Left forelimb (tissue), 1 donor: ENCODE measurements around the gene CHMP2B.

Experiments
- DNase-seq: peaks from one replicate; pipeline ENCODE4 v3.0.0-alpha.2; 2018; ENCODE audit warnings: low spot score

The CHMP2B gene, protein sequence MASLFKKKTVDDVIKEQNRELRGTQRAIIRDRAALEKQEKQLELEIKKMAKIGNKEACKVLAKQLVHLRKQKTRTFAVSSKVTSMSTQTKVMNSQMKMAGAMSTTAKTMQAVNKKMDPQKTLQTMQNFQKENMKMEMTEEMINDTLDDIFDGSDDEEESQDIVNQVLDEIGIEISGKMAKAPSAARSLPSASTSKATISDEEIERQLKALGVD

DNA sequence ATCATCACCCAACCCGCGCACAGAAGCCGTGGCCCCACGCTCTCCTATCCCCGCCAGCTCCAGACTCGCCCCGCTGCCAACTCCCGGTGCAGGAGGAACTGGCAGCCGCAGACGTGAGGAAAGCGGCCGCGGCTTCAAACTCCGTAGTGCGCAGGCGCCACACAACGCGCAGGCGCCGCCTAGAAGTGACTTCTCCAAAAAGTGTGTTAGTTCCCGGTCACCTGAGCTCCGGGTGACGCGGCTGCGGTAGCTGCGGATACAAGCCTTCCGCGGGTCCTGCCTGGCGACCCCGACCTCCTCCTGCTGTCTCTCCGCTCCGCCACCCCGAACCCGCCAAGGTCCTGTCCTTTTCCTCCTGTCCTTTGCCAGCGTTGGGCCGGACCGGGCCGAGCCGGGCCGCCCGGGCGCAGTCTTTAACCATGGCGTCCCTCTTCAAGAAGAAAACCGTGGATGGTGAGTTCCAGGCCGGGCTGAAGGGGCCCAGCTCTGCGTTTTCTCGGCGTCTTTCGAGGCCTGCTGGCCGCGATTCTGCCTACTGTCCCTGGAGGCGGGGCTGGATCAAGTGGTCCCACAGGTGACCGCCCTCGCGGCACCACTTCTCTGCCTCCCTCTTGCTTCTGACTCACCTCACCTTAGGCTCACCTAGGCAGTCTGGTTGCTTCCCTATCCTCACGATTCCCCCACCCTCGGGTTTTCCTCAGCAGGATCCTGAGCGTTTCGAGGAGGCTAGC, at the start of gene CHMP2B:
Gene CHMP2B (plus strand): TSS at position 206 of the 731 bp plus-strand sequence. CDS start 214 bp downstream, at position 420.
- DNase-seq, result peak; percentile 96

DNA sequence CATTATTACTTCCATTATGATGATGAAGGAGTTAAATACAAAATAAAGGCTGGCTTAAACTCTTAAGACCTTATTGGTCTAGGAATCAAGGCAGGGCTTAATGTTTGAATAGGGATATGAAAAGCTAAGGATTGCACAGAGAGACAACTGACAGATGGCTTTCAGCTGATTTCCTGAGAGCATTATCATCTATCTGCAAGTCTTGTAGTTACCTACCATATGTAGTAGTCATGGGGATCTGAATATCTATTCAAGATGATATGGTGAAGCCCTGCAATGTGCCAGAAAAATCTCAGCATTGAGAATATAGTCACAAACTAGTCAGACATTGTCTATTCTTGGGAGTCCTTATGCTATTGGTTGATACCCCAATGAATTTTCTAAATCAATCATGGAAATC, 47.5 kb upstream of the CHMP2B start:
- DNase-seq, result no peak

DNA sequence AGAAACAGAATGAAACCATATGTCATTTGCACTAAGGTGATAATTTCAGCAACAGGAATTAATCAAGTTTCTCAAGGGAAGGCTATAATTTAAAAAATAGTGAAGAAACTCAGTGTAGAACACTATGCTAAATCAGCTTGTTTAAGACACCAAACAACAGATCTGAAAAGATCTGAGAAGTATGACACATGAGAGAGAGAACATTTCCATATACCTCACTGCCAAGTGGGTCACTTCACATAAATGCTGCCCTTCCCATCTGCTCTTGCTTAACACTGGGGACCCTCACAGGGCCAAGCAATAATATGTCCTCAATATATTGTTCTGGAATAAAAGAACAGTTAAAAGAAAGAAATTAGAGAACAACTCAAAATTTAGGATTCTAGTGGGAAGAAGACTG, 45.6 kb upstream of the CHMP2B start:
- DNase-seq, result no peak

DNA sequence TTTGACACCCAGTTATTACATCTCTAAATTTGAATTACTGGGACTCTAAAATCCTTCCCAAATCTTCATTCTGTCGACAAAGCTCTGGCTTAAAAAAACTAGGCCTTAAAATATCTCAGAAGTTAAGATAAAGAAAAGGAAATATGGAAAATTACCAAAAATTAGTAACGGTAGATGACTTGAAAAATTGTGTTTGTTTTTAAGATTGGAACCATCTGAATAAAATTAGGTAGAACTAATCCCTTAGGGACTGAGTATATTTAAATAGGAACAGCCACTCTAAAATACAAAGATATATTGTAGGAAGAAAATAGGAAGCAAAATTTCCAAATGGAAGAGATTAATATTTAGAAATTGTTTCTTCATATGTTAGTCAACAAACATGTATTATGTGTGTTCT, 45.1 kb upstream of the CHMP2B start:
- DNase-seq, result no peak

DNA sequence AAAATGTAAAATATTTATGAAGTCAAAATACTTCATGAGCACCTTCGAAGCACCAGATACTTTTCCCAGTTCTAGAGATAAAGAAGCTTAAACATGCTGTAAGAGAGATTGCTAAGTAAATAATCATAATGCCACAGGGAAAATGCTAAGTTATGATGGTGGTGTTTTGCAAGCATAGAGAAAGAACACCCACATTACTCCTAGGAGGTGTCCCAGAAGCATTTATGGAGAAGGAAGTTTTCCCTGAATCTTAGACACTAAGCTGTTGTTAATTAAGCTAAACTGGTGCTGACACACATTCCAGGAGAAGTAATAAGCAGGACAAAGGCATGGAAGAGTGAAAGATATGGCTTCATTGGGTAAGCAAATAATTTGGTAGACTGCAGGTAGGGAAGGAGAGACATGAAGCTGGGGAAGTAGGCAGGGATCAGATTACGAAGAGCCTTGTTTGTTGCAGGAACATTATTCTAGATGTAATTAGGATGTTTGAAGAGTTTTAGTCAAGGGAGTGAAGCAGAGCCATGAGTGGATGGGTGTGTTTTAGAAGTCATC, 40.4 kb upstream of the CHMP2B start:
- DNase-seq, result no peak

DNA sequence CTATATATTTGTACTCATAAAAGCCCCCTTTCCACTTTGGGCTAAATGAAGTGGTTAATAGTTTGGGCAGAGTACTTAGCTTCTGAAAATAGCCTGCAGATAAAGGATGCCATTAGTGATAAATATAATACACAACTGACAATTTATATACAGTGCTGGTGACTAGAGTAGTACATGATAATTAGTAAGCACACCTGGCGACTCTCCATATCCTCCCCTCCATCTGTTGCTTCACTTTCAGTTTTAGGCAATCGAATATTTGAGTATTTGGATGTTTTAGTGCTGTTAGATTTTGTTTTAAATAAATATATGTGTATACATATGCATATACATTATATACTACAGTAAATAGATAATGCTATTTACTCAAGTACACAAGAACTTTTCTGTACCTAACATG, 35.9 kb upstream of the CHMP2B start:
- DNase-seq, result no peak

DNA sequence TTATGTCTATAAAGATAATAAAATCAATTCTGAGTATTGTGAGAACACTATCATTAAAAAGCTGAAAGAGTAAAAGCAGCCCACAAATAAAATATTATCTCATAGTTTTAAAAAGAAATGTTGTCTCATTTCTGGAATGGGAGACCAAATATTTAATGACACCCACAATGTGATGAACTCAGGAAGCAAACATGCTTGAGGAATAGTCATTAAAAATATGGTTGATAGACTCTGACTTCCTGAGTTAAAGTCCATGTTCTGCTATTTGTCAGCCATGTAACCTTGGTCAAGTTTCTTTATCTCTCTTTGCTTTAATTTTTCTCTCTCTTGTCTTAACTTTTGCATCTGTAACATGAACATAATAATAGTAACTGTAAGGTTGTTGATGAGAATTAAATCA, 35.5 kb upstream of the CHMP2B start:
- DNase-seq, result no peak

DNA sequence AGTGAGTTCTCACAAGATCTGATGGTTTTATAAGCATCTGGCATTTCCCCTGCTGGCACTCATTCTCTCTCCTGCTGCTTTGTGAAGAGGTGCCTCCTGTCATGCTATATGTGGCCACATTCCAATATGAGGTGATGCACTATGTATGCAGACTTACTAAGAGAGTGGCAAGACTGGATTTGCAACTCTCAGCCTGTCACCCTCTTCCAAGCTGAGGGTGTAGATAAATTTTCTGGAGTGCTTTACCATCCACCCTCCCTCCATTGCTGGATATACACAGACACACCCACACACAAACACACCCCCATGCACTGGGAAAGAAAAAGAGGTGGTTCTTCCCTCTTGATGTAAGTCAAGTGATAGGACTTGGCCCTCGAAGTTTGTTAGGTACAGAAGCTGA, 30.2 kb upstream of the CHMP2B start:
- no peak for DNase-seq

DNA sequence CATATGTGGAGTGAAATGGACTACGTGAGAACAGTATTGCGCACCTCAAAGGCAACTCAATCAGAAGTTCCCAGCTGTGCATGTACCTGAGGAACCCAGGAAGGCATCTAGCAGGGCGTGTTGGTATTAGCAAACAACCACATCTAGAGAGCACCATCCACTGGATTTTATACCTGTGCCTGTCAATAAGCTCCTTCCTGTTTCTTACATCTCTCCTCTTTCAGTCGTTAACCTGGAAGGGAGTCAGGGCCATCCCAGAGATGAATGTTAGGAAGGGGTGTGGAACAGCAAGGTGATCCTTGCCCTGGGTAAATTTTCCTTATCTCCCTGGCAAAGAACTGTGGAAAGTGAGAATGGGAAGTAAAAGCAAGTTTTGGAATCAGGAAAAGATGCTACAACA, 29.6 kb upstream of the CHMP2B start:
- no peak for DNase-seq

DNA sequence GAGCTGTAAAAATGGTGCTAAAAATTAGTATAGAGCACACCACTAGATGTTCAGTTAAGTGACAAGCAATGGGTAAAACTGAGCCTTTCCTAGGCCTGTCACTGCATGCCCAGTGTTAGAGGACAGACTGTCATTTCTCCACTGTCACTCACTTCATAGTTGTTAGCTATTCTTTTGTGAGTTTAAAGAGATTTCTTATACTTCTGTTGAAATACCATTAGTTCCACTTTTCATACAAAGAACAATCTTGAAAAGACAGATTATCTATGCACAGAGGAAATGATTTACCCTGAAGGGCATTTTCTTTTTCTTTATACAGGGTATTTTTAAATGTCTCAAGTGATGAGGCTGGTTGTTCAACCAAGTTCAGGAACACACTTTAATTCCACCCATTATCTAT, 28.3 kb upstream of the CHMP2B start:
- DNase-seq, result no peak

DNA sequence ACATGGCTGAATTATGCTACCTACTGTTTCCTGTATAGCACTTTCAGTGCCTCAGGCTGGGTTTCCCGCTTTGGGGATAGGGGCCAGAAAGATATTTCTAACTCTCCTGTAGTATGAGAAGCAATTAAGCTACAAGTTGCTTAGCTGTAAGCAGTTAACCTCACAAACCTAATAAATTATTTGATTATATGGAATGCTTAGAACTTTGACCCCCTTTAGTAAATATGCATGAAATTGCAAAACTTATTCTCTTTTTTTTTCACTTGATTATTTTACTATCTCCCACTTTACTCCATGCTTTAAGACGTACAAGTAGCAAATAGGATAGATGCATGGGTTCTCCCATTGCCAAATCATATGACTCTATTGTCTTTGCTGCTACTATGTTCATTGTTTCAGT, 27.5 kb upstream of the CHMP2B start:
- DNase-seq, result no peak

DNA sequence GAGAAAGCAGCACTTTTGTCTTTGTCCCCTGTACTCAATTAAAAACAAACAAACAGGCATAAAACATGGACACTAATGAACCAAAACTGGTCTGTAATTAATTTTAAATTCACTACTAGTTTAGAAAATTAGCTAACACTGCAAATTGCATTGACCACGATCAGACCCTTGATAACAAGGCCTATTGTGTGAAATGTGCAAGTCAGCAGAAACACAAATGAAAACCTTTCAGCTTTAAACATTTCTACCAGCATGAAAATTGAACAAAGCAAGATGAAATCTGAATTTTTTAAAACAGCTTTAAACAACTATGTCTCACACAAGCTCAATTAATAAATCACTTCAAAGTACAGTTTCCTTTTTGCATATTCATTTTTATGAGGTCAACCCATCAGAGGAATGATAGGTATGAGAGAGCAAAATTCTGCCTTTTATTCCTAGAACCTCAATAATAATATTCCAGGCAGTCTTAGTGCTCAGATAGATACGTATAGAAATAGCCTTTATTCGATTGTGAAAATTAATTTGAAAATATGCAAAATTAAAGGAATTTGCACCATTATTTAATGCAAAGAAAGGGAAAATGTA, 27.0 kb upstream of the CHMP2B start:
- DNase-seq, result no peak

DNA sequence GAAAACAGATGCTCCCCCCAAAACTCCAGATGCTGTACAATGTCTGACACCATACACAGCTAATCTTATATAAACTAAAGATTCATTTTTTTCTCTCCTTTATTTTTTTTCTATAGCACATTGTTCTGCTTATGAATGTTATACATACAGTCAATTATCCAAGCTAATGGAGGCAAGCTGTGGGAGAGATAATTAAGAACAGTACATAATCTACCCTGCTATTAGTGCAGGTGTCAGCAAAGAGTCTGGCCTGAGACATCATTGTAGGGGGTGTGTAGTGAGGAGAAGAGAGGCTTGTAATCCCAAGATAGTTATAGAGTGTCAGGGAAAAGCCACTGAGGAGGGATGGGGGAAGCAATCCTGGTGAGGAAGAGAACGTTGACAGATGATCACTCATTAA, 25.4 kb upstream of the CHMP2B start:
- no peak for DNase-seq

DNA sequence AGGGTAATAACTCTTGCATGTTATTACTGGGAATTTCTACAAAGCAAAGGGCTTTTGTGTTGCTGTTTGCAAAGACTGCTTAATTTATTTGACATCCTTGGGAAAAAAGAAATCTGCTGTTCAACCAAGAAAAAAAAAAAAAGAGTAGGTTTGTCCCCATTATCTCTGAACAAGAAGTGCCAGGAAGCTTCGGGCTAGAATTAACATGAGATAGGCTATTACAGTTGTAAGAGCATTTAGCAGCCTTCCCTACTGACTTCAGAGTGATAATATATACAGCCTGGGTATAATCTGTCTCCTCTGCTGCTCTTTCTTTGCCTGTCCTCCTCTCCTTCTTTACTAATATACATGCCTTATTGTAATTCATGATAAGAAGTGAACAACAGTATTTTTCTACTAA, 23.3 kb upstream of the CHMP2B start:
- DNase-seq, result no peak

DNA sequence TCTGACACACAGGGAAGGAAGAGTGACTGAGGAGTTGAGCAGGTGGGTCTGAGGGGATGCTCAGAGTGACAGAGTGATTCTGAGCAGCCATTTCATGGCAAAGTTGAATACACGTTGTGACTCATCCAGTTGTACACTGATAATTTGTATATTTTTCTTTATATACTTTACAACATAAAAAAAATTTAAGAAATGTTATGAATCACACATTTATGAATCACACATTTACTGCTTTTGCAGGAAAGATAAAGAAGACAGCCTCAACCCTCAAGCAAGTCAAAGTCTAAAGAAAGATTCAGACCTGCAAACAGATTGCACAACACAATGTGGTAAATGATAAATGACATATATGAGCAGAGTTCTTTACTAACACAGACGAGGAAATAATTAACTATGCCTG, 21.0 kb upstream of the CHMP2B start:
- DNase-seq, result no peak

DNA sequence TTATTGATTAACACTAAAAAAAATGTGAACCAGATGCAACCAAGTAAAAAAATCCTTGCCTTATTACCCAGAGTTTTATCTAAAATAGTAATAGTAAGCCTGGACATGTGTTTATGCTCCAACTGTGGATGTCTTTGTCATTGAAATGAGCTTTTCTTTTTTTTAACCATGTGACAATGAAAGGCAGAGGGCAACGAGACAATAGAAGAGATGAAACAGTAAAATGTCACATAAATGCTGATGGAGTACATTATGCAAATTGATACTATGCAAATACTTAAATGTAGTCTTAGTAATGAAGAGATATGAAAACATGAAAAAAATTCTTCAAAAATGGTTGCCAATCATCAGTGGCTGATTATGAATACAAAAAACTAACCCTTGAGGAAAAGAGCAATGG, 20.5 kb upstream of the CHMP2B start:
- DNase-seq, result no peak

DNA sequence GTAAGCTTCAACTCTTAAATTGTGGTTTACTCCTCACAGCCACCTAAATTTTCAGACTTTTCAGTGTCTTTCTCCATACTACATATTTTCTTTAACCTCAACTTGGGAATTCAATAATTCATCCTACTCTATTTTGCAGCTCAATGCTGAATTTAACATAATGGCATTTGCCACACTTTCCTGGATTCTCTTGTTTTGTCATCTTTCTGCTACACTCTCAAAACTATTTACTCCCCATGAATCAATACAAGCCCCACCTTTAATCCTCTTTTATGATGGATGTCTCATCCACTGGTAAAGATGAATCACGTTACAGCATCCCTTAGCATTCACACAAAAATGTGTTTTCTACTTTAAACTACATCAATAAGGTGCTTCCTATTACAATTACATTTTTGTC, 19.6 kb upstream of the CHMP2B start:
- no peak for DNase-seq

DNA sequence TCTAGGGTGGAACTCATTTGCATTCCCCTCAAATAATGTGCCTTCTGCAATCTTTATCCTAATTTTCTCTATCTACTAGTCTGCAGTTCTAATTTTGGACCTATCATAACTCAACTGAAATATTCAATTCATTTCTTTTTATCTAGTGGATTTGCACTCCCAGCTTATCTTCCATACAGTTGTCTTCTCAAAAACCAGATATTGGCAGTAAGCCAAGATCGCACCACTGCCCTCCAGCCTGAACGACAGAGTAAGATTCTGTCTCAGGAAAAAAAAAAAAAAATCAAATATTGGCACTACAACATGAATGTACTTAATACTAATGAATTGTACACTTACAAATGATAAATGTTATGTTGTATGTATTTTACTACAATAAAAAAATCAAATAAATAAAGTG, 18.0 kb upstream of the CHMP2B start:
- DNase-seq, result no peak

DNA sequence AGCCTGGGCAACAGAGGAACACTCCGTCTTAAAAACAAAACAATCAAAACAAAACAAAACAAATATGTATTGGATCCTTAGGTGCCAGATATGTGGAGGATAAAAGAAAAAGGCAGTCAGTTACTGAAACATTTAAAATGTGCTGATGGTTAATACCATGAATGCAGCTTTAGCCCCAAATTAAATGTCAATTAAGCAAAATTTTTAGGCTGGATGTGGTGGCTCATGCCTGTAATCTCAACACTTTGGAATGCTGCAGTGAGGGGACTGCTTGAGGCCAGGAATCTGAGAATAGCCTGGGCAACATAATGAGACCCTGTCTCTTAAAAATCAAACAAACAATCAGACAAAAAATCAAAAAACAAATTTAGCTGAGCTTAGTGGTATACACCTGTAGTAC, 8.5 kb upstream of the CHMP2B start:
- DNase-seq, result no peak

DNA sequence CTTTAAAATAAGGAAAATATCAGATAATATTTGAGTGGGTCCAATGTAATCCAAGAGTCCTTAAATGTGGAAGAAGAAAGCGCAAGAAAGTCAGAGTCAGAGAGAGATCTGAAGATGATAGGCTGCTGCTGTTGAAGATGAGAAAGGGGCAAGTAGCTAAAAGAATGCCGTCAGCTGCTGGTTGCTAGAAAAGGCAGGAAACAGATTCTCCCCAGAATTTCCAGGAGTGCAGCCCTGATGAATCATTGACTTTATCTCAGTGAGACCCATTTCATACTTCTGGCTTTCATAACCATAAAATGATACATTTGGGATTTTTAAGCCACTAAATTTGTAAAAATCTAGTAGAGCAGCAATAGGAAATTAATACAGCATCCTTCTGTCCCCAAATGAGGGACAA, 7.5 kb upstream of the CHMP2B start:
- no peak for DNase-seq

DNA sequence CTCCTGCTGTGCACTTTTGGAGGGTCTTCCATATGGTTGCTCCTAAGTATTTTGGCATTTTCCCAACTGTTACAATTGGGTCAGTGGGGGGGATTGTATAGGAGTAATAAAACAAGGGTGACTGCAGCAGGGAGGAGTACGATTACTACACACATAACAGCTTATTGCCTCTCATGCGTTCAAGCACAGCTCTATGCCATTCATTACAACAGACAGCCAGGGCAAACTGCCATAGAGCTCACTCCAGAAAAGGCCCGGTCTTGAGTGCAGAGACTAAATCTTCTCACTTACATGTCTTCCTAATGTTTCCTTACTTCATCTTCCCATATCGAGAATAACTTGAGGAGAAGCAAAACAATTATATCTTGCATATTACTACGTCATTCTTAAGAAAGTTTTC, 1.4 kb upstream of the CHMP2B start:
- DNase-seq, result no peak

DNA sequence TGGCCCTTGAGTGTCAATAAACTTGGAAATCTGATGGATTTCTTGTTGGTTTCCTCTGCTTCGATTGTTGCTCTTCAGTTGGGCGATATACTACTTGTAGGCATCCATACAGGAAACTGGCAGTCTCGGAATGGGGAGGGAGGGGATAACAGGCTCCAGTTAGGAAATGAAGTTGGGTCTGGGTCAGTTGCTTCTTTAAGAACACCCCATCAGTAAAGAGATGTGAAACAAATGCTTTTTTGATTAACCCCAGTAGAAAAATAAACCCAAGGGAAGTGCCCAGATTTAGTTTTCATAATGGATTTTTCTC, 681 bp downstream of the CHMP2B start:
- no peak for DNase-seq

DNA sequence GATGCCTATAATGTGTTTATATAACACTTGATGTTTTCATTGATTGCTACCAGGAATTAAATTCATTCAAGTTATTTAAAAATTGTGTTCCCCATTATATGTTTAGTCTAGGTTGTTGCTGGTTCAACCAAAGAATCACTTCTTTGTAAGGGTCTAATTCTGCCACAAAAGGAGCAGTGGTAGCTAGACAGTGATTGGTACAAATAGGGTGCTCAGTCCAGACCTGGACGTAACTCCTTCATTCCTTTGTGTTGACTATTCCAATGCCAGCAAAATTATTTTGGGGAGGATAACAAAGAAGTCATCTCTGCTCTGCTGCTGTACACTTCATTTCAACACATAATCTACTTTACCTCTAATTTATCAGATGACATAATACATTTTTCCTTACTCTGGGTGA, 1.2 kb downstream of the CHMP2B start:
- no peak for DNase-seq

DNA sequence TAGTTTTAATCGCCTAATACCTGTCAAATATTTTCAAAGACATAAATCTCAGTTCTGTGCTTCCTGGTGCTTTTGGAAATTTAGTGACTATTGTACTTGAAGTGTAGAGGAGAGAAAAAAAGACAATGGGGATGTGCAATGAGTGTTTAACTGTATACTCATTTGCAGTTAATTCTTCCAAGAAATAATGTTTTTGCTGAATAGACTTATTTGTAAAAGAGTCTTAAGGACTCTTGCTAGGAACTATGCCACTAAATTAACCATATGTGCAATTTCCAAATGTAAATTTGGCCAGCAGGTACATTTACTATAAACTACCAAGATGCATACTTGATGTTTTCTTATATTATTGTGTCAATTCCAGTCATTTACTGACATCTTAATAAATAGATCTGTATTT, 2.0 kb downstream of the CHMP2B start:
- no peak for DNase-seq
